ENCODE data around the gene MISP.

DNA sequence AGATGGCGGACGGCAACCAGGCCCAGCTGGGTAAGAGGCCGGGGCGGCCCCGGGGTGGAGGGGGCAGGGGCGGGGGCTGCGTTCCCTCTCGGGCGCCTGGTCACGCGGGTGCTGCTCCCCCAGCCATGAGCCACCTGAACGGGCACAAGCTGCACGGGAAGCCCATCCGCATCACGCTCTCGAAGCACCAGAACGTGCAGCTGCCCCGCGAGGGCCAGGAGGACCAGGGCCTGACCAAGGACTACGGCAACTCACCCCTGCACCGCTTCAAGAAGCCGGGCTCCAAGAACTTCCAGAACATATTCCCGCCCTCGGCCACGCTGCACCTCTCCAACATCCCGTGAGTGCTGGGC is 57.5 kb downstream of the MISP start:
- TF ChIP-seq POLR2A (IDR thresholded peaks at IDR 0.05; ENCODE audit: control extremely low read depth in 1 of 2, low read depth in 2 of 2, low read length in 2 of 2), result no peak
- no peak for TF ChIP-seq KDM1A (IDR thresholded peaks at IDR 0.05; ENCODE audit: borderline replicate concordance, low read length)
- TF ChIP-seq, protein P1, sequence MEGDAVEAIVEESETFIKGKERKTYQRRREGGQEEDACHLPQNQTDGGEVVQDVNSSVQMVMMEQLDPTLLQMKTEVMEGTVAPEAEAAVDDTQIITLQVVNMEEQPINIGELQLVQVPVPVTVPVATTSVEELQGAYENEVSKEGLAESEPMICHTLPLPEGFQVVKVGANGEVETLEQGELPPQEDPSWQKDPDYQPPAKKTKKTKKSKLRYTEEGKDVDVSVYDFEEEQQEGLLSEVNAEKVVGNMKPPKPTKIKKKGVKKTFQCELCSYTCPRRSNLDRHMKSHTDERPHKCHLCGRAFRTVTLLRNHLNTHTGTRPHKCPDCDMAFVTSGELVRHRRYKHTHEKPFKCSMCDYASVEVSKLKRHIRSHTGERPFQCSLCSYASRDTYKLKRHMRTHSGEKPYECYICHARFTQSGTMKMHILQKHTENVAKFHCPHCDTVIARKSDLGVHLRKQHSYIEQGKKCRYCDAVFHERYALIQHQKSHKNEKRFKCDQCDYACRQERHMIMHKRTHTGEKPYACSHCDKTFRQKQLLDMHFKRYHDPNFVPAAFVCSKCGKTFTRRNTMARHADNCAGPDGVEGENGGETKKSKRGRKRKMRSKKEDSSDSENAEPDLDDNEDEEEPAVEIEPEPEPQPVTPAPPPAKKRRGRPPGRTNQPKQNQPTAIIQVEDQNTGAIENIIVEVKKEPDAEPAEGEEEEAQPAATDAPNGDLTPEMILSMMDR (IDR thresholded peaks at IDR 0.05; ENCODE audit: control extremely low read depth in 1 of 3, insufficient read depth in 1 of 3, low read depth in 1 of 3, low read length in 3 of 3), result no peak
- peak; percentile 89 for TF ChIP-seq POLR2AphosphoS5 (IDR thresholded peaks at IDR 0.05; ENCODE audit: low read depth, low read length)
